Endodermal cell (in vitro differentiated cells): ENCODE measurements around the gene CHSY1. TPM values are rescaled to one million over a fixed set of nuclear protein-coding genes. Genes with fewer than 3 reads are reported as not detected.

ENCODE experiments used
- DNase-seq: peaks from one replicate; pipeline ENCODE4 v3.0.0-alpha.2; 2017
- H3K27ac ChIP-seq: 2 replicates; pipeline ENCODE4 v1.5.1; 2013; ENCODE audit warnings: mild to moderate bottlenecking, low read depth, low read length, moderate library complexity
- H3K27me3 ChIP-seq: 2 replicates; pipeline ENCODE4 v1.6.1; 2013; ENCODE audit warnings: mild to moderate bottlenecking, low read length, moderate library complexity; ENCODE audit not compliant: insufficient read depth, control insufficient read depth, poor library complexity, severe bottlenecking
- H3K36me3 ChIP-seq: 2 replicates; pipeline ENCODE4 v1.7.0; 2013; ENCODE audit warnings: mild to moderate bottlenecking, low read length, moderate library complexity; ENCODE audit not compliant: control insufficient read depth, insufficient read depth
- H3K4me1 ChIP-seq: one replicate; pipeline ENCODE4 v1.7.0; 2013; ENCODE audit warnings: low read length; ENCODE audit not compliant: control insufficient read depth, insufficient read depth
- H3K4me3 ChIP-seq: 2 replicates; pipeline ENCODE4 v1.5.1; 2013; ENCODE audit warnings: mild to moderate bottlenecking, low read length, moderate library complexity
- H3K9ac ChIP-seq: 2 replicates; pipeline ENCODE4 v1.6.1; 2013; ENCODE audit warnings: mild to moderate bottlenecking, low read length, moderate library complexity; ENCODE audit not compliant: poor library complexity, severe bottlenecking; ENCODE audit errors: extremely low read depth
- H3K9me3 ChIP-seq: 2 replicates; pipeline ENCODE4 v1.6.1; 2013; ENCODE audit warnings: mild to moderate bottlenecking, low read length, moderate library complexity; ENCODE audit not compliant: control insufficient read depth
- H3K27ac Mint-ChIP-seq: 2 replicates; pipeline ENCODE4 v1.8.0; 2020; ENCODE audit warnings: mixed read lengths
- H3K27me3 Mint-ChIP-seq: 2 replicates; pipeline ENCODE4 v1.8.0; 2021; ENCODE audit warnings: mild to moderate bottlenecking, mixed read lengths; ENCODE audit not compliant: insufficient read depth
- H3K36me3 Mint-ChIP-seq: 2 replicates; pipeline ENCODE4 v1.8.0; 2020; ENCODE audit warnings: low read depth, mixed read lengths
- H3K4me1 Mint-ChIP-seq: 2 replicates; pipeline ENCODE4 v1.8.0; 2020; ENCODE audit warnings: mixed read lengths
- H3K4me3 Mint-ChIP-seq: 2 replicates; pipeline ENCODE4 v1.8.0; 2020; ENCODE audit warnings: mild to moderate bottlenecking, moderate library complexity, mixed read lengths
- H3K9me3 Mint-ChIP-seq: 2 replicates; pipeline ENCODE4 v1.8.0; 2020; ENCODE audit warnings: mild to moderate bottlenecking, mixed read lengths
- WGBS, 2 experiments: methylation state at CpG; one replicate each; pipeline versions ENCODE4 v1.1.5 to v1.1.7; 2013; ENCODE audit warnings: missing lambda C conversion rate in 2 of 2, mixed read lengths in 1 of 2; ENCODE audit not compliant: insufficient coverage in 1 of 2, insufficient read length in 1 of 2; 5-methylcytosine and 5-hydroxymethylcytosine counted together
- total RNA-seq, 2 donors: library from RNA; stranded (reverse); fragmentation: NEBNext Ultra II Directional in 1 of 2; extraction: Animal tissue kit (Norgen Biotek cat#: 25700) in 1 of 2; gene quantifications; 2 replicates in 1 of 2; 3 replicates in 1 of 2; pipeline ENCODE4 v1.2.1, GENCODE V29; 2021
- TF ChIP-seq, protein P1 (sequence below): fragments of 200-600 bp; sonication (generic); conservative IDR thresholded peaks from 2 replicates; pipeline ENCODE4 v1.5.0; 2021; ENCODE audit warnings: antibody characterized with exemption, mild to moderate bottlenecking

The CHSY1 gene
- total RNA-seq, 2 donors from 2014 or later: 33.3 to 39.9 TPM

- no peaks in the 10 kb centered on the region for H3K9me3 Mint-ChIP-seq
- TF ChIP-seq, protein P1, sequence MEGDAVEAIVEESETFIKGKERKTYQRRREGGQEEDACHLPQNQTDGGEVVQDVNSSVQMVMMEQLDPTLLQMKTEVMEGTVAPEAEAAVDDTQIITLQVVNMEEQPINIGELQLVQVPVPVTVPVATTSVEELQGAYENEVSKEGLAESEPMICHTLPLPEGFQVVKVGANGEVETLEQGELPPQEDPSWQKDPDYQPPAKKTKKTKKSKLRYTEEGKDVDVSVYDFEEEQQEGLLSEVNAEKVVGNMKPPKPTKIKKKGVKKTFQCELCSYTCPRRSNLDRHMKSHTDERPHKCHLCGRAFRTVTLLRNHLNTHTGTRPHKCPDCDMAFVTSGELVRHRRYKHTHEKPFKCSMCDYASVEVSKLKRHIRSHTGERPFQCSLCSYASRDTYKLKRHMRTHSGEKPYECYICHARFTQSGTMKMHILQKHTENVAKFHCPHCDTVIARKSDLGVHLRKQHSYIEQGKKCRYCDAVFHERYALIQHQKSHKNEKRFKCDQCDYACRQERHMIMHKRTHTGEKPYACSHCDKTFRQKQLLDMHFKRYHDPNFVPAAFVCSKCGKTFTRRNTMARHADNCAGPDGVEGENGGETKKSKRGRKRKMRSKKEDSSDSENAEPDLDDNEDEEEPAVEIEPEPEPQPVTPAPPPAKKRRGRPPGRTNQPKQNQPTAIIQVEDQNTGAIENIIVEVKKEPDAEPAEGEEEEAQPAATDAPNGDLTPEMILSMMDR: no peak
- H3K9ac ChIP-seq: no peak overlapping the region
- peaks cover 4% of the 10 kb centered on the region for H3K36me3 ChIP-seq
- H3K9me3 ChIP-seq: no peaks in the 10 kb centered on the region
- peaks cover 32% of the 10 kb centered on the region for H3K4me1 Mint-ChIP-seq
- no peak for DNase-seq
- no peak overlapping the region for H3K27ac ChIP-seq
- no peak overlapping the region for H3K27ac Mint-ChIP-seq
- no peaks in the 10 kb centered on the region for H3K27me3 Mint-ChIP-seq
- 71% methylated on average over 1 of the region's 1 CpG; no CpG with 5 or more reads in 1 of the 2 experiments for WGBS, 2 experiments
- no peak overlapping the region for H3K4me3 ChIP-seq
- H3K27me3 ChIP-seq: no peaks in the 10 kb centered on the region
- H3K4me3 Mint-ChIP-seq: no peak overlapping the region
- H3K36me3 Mint-ChIP-seq: peaks cover 8% of the 10 kb centered on the region
- H3K4me1 ChIP-seq: peaks cover 10% of the 10 kb centered on the region
These were observed 41.8 kb downstream of the CHSY1 start for GRCh38 chr15:101210058-101210457.

DNA sequence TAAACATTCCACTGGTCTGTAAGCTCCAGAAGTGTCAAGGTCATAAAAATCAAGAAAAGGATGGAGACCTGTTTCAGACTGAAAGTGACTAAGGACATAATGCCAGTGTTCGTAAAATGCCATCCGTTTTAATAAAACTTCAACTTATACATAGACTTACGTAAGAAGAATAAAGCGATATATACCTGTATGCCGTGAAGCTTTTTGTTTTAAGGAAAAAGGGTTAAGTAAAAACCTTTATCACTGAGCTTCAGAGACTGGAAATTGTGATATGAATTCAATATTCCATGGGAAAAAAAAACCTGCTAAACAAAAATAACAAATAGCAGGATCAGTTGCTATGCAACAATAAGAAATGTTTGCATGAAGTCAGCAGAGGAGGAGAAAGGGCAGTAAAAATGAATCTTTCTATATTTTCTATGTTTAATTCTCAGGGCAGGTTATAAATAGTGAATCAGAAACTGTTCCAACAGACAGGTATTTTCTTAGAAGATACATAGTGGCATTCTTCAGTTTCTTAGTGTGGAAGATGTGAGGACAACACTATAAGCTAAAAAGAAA lies 42.5 kb downstream of the CHSY1 start:
- TF ChIP-seq, protein P1: no peak
- peaks cover 10% of the 10 kb centered on the region for H3K4me1 ChIP-seq
- Mint-ChIP-seq H3K36me3 (peaks cover 8% of the 10 kb centered on the region), H3K4me1 (peaks cover 32% of the 10 kb centered on the region), H3K27me3 (no peaks in the 10 kb centered on the region), H3K4me3 (no peak overlapping the region), H3K27ac (no peak overlapping the region), H3K9me3 (no peaks in the 10 kb centered on the region)
- DNase-seq: no peak
- H3K27me3 ChIP-seq: no peaks in the 10 kb centered on the region
- H3K27ac ChIP-seq: no peak overlapping the region
- no peak overlapping the region for H3K9ac ChIP-seq
- H3K4me3 ChIP-seq: no peak overlapping the region
- WGBS, 2 experiments: 100% methylated on average over 2 to 5 of the region's 5 CpGs
- H3K36me3 ChIP-seq: peaks cover 4% of the 10 kb centered on the region
- no peaks in the 10 kb centered on the region for H3K9me3 ChIP-seq

GRCh38 chr15:101207867-101208288 lies 44.0 kb downstream of the CHSY1 start:
- no peak overlapping the region for H3K4me3 Mint-ChIP-seq
- H3K36me3 Mint-ChIP-seq: peaks cover 8% of the 10 kb centered on the region
- no peak overlapping the region for H3K27ac Mint-ChIP-seq
- WGBS, 2 experiments: 92 to 100% methylated on average over 4 to 5 of the region's 5 CpGs
- DNase-seq: no peak
- Histone ChIP-seq H3K27ac (no peak overlapping the region), H3K4me3 (no peak overlapping the region), H3K9ac (no peak overlapping the region), H3K36me3 (peaks cover 4% of the 10 kb centered on the region), H3K4me1 (peaks cover 10% of the 10 kb centered on the region), H3K27me3 (no peaks in the 10 kb centered on the region), H3K9me3 (no peaks in the 10 kb centered on the region)
- peaks cover 29% of the 10 kb centered on the region for H3K4me1 Mint-ChIP-seq
- no peaks in the 10 kb centered on the region for H3K9me3 Mint-ChIP-seq
- H3K27me3 Mint-ChIP-seq: no peaks in the 10 kb centered on the region
- TF ChIP-seq, protein P1: no peak
